HG03108 (cell line): ENCODE results near the gene TTC7B.

ENCODE experiments used
- ATAC-seq: cut with Tn5 transposase; IDR thresholded peaks from one replicate; pipeline ENCODE4 v1.9.1; 2021; ENCODE audit warnings: moderate library complexity; ENCODE audit not compliant: unreplicated experiment

The TTC7B gene

DNA sequence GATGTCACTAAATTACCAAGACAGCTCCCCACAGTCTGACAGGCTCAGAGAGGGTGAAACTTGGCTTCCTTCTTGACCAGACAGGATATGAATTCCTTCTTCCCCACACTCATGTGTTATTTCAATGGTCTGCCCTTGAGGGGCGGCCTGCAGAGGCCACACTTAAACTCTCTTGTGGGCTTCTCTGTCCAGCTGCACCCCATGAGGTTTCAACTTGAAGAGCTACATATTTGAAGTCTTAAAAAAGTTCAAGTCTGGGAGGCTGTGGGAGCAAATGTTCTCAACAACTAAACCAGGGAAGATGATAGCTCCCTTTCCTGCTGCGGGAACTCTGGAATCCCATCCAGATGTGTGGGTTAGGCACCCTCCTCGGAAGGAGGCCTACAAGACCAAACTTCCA, 98.3 kb downstream of the TTC7B start:
- no peak for ATAC-seq

DNA sequence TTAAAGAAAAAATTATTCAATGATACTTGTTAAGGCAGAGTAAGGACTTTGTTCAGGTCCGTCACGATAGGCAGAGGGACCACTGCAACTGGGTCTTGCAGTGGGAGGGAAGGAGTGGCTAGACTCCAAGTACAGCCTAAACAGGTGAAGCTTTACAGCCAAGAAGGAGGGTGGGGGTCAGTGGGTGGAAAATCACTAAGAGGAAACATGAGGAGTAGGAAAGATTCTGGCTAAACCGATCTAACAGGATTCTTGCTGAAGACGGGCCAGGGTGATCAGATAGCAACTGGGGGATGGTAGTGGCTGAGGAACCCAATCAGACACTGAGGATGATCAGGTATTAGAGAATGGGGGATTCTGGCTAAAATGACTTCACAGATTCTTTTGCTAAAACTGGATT, 100.2 kb downstream of the TTC7B start:
- ATAC-seq: no peak

- ATAC-seq: no peak
These were observed 100.7 kb downstream of the TTC7B start for GRCh38 chr14:90715495-90715894.

DNA sequence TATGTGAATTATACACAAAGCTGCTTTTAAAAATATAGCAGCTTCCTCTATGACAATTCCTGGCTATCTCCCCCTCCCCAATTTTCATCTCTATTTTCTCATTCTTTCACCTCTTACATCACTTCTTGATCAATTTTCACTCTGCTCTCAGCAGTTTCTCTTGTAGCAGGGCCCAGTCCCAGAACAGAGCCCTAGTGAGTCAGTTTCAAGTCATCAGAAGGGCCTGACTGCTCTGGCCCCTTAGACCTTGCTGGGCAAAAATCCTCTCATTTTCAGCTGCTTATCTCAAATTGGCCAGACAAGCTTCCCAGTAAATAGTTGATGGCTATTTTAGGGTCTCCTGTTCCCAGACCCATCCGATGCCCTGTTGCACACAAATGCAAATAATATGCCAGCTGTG, 101.4 kb downstream of the TTC7B start:
- ATAC-seq: no peak

- ATAC-seq: no peak
These were observed 111.4 kb downstream of the TTC7B start for GRCh38 chr14:90704738-90705392.

DNA sequence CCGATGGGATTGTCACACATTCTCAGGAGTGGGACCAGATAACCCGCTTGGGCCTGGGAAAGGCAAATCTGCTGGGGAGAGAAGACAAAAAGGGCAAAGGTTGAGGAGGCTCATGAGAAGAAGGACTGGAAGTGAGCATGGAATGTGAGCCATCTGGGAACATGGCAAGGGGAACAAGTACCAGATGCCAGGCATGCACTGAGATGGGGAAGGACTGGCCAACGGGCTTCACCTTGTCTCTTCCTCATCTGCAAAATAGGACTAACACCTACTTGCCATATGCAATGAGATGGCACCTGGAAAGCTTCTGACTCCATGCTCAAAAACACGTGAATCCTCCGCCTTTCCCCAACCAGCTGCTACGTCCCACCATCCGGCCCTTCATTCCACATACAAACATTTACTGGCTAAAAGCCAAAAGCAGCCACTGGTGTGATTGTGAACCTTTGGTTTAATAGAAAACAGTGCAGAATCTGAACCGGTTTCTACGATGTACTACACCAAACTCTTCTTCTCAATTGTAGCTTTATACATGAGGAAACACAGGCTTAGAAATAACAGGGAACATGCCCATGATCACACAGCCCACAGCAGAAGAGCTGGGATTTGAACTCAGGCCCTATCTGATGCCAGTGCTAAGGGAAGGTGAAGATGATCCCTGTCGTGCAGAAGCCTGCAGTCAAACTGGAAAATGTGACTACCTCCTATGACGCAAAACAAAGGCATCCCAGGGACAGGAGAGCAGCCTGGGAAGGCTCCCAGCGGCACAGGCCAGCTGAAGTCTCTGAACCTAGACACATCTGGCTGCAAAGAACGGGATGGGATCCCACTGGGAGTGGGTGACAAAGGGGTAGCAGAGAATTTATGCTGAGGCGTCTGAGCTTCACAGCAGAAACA, 112.1 kb downstream of the TTC7B start:
- no peak for ATAC-seq

DNA sequence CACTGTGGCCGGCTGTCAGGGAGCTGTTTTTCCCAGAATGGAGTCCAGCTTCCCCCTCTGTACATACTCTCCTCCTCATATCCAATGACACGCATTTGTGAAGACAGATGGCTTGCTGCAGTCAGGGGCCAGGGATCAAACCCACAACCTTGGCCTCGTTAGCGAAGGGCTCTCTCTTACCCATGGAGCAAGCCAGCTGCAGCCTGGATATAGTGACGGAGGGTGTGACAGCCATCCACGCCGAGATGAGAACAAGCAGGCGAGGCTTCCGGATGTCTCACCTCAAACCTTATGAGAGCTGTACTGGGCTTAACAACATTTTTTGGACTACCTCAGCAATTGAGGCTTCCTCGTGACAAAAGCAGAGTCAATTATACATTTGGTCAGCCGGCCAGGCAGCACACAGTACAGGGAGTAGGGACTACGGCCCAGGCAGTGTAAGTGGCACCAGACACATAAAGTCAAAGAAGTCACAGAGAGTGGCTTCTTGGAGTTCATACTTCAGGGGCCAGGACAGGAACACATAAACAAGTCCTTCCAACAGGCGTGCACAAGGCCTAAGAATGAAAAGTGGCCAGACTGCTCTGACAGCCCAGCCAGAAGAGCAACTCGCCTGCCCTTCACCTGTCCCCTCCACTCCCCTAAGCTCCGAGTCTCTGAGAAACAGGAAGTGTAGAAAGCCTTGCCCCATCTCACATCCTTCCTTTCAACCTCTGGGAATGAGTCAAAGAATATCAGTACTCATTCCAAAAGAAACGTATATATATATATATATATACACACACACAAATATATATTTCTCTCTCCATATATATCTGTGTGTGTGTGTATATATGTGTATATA, 115.1 kb downstream of the TTC7B start:
- ATAC-seq: no peak

DNA sequence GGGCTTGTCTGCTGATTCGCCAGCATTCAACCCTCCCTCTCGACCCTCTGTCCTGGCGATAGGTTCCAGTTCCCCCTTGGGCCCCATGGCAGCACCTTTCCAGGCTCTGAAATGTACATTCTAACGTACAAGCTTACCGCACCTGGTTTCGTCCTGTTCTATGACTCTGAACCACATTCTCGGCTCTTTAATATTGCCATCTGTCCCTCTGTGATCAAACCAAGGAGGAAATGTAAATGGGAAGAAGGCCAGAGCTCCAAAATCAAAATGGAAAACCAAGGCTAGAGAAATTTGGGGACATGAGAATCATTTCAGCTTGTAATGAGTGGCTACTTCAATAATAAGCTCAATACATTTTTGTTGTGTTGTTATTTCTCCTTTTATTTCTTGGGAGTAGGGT, 117.2 kb downstream of the TTC7B start:
- no peak for ATAC-seq

- no peak for ATAC-seq
These were observed 117.8 kb downstream of the TTC7B start for GRCh38 chr14:90698379-90698869.

- ATAC-seq: no peak
These were observed 118.5 kb downstream of the TTC7B start for GRCh38 chr14:90697577-90698206.

- no peak for ATAC-seq
These were observed 119.1 kb downstream of the TTC7B start for GRCh38 chr14:90697132-90697531.

DNA sequence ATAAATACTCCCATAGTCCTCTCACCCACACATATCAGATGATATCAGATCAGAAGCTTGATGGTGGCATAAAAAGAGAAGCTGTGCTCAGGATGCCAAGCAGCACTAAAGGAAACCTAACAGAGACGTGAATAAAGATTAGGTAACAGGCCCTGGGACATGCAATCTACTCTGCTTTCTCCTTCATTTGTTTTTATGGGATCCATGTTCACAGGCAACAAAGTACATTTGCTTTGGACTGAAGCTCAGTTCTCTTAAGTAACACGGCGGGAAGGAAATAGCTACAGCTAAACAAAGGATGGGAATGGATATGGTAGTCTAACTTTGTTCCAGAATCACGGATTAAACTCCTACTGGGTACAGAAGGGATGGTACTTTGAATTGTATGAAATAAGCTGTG, 119.5 kb downstream of the TTC7B start:
- no peak for ATAC-seq

DNA sequence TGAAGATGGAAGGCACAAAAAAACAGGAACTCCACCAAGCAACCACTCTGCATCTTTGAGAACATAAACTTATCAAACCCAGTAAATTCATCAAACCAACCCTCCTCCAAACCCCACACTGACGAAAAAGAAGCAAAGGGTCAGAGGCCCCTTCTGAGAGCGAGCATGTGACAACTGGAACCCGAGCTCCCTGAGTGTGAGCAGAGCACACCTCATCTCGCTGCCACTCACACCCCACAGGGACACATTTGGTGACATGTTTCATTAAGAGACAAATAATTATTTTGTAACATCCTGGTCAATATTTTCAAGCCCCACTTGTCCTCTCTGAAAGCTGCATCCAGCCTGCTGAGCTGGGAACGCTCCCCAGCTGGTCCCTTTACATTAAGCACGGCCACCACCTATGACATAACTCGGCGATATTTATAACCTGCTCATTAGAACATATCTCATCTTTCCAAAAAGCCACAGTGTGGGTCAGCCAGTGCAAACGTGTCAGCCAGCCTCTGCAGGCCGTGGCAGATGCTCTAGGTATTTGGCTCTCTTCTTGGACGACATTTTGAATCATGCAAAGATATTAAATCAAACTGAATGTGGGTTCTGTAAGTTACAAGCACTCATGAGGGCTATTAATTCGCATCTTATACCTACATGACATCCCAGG, 120.1 kb downstream of the TTC7B start:
- no peak for ATAC-seq

DNA sequence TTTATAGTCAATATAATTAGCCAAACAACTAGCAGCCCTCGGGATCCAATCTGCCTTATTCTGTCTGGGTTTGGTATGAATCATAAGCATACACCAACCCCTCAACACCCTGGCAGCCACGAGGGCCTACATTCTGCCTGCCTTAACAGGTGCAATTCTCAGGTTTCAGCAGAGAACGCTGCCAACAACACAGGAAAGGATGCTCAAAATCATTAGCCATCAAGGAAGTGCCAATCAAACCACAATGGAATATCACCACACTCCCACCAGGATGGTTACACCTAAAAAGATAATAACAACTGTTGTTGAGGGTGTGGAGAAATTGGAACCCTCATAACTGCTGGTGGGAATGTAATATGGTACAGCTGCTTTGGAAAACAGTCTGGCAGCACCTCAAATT, 122.8 kb downstream of the TTC7B start:
- no peak for ATAC-seq

- no peak for ATAC-seq
These were observed 123.4 kb downstream of the TTC7B start for GRCh38 chr14:90692826-90693225.

DNA sequence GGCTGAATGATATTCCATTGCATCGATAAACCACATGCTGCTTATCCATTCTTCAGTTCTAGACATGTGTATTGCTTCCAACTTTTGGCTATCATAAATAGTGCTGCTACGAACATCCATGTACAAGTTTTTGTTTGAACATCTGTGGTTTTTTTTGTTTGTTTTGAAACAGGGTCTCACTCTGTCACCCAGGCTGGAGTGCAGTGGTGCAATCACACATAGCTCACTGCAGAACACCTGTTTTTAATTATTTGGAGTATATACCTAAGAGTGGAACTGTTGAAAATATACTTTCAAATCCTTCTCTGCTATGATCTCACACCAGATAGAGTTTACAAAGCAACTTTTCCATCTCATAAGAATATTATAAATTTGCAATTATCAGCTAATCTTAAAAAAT, 124.2 kb downstream of the TTC7B start:
- no peak for ATAC-seq

- no peak for ATAC-seq
These were observed 124.6 kb downstream of the TTC7B start for GRCh38 chr14:90691627-90692026.

GRCh38 chr14:90687680-90688079, 128.6 kb downstream of the TTC7B start:
- no peak for ATAC-seq

DNA sequence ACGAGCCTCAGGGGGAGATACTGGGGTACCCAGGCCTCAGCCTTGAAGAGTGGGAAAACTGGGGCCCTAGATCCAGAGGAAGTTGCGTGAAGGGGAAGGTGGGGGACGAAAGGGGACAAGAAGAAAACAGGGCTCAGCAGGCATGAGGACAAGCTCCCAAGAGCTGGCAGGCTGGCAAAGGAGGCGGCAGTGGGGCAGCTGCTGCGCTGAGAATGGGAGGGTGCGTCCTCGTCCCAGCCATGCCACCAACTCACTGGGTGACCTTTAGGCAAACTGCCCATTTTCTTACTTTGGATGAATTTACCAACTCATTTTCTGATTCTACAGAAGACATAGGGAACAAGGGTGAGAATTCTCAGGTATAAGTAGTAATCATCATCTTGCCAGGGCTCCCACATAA, 133.6 kb downstream of the TTC7B start:
- no peak for ATAC-seq

DNA sequence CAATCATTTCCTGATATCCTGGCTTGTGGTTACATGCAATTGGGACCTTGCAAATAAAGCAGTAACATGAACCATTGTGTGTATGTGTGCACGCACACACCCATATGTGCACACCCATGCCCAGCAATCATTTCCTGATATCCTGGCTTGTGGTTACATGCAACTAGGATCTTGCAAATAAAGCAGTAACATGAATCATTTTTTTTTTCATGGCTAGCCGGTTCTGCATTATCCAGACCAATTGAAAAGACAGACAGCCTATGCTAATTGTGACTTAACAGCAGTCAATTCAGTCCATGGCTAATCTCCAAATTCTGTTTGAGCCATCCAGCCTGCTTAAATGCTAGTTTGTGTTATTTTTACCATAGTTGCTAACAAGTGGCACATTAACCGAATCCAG, 134.3 kb downstream of the TTC7B start:
- no peak for ATAC-seq
